ENCODE data around the gene PREX1.
"Not testable (repeated sequence)": the region's sequence is repeated elsewhere in the genome, so short reads cannot be mapped to it uniquely, and the experiment has no call there.

Gene PREX1, protein sequence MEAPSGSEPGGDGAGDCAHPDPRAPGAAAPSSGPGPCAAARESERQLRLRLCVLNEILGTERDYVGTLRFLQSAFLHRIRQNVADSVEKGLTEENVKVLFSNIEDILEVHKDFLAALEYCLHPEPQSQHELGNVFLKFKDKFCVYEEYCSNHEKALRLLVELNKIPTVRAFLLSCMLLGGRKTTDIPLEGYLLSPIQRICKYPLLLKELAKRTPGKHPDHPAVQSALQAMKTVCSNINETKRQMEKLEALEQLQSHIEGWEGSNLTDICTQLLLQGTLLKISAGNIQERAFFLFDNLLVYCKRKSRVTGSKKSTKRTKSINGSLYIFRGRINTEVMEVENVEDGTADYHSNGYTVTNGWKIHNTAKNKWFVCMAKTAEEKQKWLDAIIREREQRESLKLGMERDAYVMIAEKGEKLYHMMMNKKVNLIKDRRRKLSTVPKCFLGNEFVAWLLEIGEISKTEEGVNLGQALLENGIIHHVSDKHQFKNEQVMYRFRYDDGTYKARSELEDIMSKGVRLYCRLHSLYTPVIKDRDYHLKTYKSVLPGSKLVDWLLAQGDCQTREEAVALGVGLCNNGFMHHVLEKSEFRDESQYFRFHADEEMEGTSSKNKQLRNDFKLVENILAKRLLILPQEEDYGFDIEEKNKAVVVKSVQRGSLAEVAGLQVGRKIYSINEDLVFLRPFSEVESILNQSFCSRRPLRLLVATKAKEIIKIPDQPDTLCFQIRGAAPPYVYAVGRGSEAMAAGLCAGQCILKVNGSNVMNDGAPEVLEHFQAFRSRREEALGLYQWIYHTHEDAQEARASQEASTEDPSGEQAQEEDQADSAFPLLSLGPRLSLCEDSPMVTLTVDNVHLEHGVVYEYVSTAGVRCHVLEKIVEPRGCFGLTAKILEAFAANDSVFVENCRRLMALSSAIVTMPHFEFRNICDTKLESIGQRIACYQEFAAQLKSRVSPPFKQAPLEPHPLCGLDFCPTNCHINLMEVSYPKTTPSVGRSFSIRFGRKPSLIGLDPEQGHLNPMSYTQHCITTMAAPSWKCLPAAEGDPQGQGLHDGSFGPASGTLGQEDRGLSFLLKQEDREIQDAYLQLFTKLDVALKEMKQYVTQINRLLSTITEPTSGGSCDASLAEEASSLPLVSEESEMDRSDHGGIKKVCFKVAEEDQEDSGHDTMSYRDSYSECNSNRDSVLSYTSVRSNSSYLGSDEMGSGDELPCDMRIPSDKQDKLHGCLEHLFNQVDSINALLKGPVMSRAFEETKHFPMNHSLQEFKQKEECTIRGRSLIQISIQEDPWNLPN (N-terminal part only)
- total RNA-seq = 685 to 743 reads per million in 2 donors

DNA sequence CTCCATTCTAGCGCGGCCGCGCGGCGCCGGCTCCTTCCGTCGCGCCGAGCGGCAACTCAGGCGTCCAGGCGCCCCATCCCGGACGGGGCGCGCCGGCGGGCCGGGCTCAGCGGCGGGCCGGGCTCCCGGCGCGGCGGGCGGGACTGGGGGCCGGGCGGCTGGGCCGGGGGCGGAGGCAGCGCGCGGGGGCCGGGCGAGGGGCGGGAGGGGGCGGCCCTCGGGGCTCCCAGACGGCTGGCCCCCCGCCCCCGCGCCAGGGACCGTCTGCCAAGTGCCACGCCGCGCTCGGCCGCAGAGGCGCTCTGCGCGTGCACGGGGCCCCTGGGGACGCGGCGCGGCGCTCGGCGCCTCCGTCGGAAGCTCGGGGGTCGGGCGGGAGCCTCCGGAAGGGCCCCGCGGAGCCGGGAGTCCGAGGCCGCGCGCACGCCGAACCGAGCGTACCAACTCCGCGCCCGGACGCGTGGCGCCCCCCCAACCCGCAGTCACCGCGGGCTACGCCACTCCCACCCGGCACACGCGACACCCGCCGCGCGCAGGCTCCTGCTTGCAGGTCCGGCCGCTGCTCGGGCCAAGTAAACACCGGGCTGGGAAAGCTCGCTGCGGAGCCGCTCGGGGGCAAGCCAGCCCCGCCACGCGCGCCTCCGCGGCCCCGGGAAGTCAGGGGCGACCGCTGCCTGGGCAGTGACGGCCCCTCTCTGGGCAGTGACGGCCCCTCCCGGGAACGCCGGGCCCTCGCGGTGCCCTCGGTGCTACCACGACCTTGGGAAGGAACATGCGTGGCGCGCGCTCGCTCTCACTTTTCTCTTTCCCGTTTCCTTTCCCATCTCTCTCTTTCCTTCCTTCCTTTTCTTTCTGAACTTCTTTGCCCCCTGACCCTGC is at the start of gene PREX1:
Gene PREX1 (minus strand): TSS at position 145 of the 879 bp plus-strand sequence. CDS start 139 bp downstream, at position 6.
- peak; percentile 86 for DNase-seq

DNA sequence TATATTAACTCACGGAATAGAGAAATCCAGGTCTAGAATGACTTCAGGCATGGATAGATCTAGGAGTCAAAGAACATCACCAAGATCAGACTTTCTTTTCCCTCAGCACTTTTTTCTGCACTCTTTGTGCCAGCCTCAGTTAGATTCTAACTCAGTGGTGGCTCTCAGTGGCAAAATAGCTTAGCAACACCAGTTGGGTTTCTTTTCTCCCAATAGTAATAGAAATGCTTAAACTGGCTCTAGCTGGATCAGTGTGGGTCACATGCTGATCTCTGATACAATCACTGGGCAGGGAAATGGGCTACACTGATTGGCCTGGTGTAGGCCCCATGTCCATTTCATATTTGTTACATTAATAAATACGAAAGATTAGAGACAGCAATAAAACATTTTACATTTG is 49.5 kb upstream of the PREX1 start:
- no peak for DNase-seq

DNA sequence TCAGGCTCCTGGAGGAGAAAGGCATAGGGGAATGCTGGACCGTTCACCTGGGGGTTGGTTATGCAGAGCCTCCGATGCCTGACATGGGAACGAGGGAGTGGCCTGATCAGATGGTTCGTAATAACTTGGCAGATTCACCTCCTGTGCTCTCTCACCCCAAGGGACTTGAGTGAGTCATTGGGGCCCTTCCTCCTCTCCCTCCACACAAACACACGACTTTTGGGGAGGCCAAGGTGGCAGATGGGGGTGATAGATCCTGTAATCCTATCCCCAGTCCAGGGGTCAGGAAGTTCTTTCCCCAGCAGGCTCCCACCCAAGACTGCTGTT is 48.1 kb upstream of the PREX1 start:
- DNase-seq = no peak

DNA sequence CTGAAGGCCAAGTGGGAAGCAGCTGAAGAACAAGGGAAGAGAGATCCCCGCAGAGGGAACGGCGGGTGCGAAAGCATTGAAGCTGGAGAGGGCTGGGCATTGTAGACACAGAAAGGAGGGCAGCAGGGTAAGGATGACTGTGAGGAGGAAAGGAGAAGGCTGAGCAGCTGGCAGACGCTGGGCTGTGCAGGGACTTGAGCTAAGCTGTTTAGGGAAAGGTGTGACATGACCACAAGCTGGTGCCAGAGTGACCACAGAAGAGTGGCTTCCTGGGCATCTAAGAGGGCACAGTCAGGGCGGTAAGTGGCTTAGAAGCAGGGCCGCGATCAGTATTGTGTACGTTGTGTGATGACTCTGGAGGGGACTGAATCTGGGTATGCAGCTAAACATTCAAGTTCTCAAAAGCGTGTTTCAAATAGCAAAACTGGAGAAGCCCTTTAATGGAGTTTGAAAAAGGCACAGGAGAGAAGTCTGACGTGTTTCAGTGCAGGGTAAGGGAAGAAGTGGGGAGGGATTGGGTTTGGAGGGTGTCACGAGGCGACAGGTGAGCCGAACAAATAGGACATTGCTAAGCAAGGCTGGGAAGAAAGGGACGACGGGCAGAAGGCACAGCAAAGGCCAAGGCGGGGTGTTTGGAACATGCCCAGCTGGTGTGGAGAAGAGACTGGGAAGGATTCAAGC is 47.6 kb upstream of the PREX1 start:
- DNase-seq = no peak

DNA sequence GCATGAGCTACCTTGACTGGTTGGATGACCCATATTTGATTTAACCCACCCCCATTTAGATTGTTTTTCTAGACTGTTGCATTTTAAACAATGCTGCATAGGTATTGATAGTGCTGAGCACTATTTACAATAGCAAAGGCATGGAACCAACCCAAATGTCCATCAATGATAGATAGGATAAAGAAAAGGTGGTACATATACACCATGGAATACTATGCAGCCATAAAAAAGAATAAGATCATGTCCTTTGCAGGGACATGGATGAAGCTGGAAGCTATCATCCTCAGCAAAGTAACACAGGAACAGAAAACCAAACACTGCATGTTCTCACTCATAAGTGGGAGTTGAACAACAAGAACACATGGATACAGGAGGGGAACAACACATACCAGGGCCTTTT is 41.6 kb upstream of the PREX1 start:
- not testable (repeated sequence) for DNase-seq

DNA sequence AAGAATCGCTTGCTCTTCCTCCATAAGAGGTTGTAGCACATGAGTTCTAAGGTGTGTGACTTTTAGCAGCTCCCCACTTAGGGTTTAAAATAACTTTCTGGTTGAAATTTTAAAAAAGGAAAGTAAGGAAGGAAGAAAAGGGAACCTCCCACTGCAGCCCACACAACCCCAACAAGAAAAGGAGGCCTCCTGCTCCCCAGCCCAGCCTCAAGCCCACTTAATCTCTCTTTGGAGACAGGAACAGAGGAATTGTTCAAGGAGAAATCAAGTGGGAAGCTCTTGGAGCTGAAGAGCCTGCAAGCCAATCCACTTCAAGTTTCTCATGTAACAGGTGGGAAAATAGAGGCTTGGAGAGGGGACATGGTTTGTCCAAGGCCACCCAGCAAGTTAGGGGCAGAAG is 39.1 kb upstream of the PREX1 start:
- no peak for DNase-seq

DNA sequence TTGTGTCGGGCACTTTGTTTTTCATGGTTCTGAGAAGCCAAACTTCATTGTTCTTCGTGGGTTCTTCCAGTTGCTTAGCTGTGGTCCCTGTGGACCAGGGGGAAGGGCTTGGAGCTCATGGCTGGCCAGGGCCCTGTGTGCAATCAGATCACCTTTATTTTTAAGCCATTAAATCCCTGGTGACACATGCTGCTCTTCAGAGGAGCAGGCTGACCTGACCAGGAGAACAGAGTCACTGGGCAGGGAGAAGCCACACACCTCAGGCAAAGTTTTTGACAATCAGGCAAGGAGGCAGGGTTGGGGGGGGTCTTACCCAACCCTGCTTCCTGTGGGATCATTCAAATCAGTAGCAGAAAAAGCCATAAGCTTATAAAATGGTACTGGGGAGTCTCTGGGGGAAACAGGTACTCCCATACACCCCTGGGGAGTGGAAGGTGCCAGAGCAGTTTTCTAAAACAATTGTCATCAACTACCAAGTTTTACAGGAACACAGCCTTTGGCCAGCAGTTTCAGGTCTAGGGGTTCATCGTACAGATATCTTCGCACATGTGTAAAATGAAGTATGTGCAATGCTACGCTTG is 37.0 kb upstream of the PREX1 start:
- no peak for DNase-seq

DNA sequence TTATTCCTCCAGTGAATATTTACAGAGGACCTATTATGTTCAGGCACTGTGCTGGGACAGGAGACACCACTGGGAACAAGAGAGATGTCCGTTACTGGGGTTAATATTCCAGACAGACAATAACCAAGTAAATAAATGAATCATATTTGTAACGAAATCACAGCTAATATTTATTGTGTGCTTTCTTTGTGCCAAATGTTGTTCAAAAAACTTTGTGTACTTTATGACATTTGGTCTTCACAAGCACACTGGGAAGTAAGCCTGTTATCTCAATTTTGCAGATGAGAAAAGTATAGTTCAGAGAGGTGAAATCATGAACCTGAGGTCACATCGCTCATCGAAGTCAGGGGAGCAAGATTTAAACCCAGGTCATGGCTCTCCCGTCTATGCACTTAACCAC is 36.5 kb upstream of the PREX1 start:
- no peak for DNase-seq

DNA sequence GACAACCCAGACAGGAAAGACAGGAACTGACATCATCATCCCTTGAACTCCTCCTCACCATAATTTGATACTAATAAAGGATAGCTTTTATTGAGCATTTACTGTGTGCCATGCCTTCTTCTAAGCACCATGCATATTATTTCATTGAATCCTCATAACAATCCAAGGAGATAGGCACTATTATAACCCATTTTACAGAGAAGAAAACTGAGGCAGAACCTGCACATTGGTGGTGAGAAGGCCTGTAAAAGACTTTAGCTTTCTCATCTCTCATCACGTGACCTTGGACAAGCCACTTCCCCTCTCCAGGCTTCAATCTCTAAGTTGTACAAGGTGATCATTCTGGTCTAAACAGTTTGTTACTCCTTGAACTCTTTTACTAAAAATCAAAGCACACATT is 34.5 kb upstream of the PREX1 start:
- no peak for DNase-seq

DNA sequence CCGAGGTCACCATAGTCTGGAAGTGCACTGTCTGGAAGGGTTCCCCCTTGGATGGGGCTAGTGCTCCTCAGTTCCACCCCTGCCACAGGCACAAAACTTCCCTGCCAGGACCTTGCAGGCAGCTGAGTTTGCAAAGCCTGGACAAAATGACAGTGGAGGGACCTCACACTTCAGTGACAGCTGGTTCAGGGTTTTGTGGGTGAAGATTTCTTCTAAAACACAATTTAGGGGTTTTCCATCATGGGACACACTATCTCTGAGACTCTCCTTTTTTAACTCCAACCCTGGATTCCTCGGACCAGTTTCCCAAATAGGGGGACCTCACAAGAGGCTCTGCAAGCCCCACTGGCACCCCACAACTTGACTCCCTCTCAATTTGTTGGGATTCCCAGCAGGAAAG is 33.6 kb upstream of the PREX1 start:
- no peak for DNase-seq

DNA sequence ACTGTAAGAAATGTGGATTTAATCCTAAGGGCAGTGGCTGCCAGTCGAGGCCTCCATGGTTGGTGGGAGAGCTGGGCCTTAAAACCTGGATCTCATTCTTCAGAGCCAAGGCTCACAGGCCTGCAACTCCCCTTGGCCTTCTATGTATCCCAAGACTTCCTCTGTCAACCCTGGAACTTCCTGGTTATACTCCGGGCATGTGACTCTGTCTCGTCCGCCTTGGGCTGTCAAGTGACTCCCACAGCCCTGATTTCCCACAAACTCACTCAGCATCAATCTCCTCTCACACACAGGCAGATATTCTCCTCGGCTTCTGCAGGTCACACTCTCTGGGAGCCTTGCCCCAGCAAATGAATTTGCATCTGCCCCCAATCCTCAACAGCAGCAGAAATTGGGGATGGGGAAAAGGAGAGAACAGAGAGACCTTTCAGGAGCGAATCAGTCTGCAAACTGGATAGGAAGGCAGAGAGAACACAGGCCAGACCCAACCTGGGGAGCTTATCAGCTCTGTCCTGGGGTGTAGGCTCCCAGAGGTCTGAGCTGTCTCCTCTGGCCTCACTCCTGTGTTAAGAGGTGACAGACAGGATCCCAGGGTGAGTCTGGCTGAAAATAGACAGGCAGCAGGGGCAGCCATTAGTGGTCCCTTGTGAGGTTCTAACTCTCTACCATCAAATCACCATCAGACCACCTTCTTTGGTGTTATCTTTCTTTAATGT is 30.4 kb upstream of the PREX1 start:
- DNase-seq = no peak

DNA sequence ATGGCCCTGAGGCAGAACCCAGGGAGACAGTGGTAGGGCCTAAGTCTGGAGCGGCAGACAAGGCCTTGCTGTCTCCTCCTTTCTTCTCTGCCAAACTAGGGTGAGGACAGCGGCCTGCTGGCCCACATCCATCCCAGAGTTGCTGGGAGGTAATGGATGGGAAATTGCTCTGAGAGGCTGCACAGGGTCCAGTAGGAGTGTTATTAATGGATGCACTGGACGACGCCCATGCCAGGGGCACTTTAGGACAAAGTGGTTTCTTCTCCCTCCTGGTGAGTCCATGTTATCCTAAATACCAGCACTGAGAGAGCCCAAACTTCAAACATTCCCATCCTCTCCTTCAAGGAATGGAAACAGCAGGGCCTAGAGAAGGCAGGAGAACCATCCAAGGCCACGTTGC is 28.3 kb upstream of the PREX1 start:
- DNase-seq = no peak

DNA sequence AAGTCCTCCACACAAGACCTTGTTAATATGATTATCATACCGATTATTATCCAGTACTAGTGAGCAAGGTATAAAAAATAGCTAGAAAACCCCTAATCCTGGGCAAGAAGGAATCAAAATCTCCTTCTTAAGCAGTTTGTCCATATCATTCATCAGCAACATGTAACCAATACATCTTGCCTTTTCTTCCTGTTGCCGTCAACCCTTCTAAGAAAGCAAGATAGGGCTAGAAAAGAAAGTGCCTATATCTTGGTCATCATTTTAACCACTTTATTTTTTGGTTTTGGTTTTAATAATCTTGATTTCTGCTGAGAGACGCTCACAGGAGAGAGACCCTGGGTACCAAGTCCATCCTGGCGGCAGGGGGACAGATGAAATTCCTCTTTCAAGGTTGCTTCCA is 27.2 kb upstream of the PREX1 start:
- no peak for DNase-seq

DNA sequence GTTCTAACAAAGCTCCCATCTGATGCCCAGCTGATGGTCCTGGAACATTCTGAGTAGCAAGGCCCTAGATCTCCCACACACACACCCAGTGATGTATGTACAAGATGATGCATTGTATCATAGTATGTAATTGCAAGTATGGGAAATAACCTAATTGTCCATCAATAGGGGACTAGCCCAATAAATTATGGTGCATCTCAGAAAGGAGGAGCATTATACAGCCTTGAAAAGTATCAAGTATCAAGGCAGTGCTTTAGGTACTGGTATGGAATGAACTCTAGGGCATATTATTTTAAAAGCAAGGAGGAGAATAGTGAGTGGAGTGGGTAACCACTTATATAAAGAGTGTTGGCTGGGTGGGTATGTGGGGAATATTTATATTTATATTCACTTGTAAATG is 24.8 kb upstream of the PREX1 start:
- no peak for DNase-seq

DNA sequence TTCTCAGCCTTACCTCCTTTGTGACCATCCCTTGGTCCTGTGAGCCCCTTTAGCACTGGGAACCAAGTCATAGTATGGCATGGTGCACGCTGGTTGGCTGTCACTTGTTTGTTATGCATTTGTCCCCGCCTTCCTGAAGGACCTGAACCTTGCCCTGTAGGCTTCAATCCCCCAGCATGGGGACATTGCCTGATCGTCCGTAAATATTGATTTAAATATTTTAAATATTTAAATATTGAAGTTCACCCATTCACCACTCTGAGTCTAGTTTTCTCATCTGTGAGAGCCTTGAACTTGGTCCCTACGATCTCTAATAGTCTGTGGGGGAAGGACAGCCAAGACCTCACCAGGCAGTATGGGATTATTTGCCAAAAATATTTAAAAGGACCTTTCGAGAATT is 23.8 kb upstream of the PREX1 start:
- DNase-seq = no peak

DNA sequence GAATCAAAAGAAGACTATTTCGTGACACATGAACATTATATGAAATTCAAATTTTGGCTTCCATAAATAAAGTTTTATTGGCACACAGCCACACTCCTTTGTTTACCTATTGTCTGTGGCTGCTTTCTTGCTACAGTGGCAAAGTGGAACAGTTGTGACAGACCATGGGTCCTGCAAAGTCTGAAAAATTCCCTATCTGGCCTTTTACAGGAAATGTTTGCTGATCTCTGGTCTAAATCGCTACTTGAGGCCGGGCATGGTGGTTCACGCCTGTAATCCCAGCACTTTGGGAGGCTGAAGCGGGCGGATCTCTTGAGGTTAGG is 23.1 kb upstream of the PREX1 start:
- no peak for DNase-seq

DNA sequence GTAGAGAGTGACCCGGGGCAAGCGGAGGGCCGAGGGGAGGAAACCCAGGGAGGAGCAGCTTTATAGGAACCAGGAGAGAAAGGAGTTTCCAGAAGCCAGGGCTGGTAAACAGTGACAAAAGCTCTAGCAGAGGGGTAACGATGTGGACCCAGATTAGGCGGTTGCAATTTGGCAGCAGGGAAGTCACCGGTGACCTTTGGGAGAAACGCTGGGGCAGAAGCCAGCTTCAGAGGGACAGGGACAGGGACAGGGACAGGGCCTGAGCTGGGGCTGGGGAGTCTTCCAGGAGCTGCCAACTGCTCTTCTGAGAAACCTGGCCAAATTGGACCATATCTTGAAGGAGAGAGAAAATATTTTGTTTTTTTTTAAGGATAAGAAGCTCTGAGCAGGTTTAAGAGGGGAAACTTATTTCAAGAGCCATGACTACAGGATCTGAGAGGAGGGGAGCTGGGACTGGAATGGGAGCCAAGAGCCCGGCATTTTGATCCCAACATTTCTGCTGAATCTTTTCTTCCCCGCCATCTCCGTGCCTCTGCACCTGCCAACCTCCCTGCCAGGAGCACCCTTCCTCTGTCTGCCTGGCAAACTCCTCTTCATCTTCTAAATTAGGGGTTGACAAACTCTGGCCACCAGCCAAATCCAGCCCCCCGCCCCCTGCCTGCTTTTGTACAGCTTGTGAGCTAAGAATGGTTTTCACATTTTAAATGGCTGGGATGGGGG is 22.6 kb upstream of the PREX1 start:
- DNase-seq = no peak

DNA sequence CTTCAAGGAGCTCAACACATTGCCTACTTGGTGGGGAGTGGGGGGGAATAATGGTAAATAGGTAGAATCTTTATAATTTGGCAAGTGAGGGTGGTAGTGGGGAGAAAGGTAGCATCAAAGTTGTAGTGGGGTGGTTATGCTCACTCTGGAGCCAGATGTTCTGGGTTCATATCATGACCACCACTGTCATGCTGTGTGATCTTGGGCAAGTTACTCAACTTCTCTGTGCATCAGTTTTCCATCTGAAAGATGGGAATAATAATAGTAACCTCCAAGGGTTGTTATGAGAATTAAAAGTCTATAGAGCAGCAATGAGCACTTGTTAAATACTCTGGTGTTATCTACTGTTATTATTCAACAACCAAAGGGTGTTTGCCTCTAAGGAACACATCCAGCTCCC is 22.0 kb upstream of the PREX1 start:
- no peak for DNase-seq

DNA sequence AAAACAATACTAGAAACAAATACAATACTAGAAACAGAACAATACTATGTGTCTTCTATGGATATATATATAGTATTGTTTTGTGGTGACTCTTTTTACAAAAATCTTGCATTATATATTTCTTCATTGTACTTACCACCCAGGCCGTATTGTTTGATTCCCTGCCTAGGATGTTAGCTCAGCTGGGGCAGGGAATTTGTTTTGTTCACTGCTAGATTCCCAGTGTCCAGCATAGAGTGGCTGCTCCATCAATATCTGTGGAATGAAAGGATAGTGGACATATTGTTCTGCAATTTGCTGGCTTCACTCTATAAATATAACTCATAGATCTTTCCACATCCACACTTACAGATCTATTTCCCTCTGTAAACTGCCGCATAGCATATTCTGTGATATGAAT is 21.5 kb upstream of the PREX1 start:
- no peak for DNase-seq
